Hepatocyte (in vitro differentiated cells): ENCODE data around the gene ZNF221. TPM values are rescaled to one million over a fixed set of nuclear protein-coding genes. Genes with fewer than 3 reads are reported as not detected.

Experiments used
- DNase-seq: peaks from one replicate; pipeline ENCODE4 v3.0.0-alpha.2; 2016; ENCODE audit warnings: low spot score
- H2AFZ ChIP-seq: fragments of 200-600 bp; sonication (generic); 2 replicates; pipeline ENCODE4 v1.6.0; 2016; ENCODE audit warnings: antibody characterized with exemption, mild to moderate bottlenecking
- H3K27ac ChIP-seq: fragments of 200-600 bp; sonication (generic); 2 replicates; pipeline ENCODE4 v1.5.1; 2016; ENCODE audit warnings: mild to moderate bottlenecking
- H3K27me3 ChIP-seq: fragments of 200-600 bp; sonication (generic); 2 replicates; pipeline ENCODE4 v1.6.1; 2016
- H3K36me3 ChIP-seq: fragments of 200-600 bp; sonication (generic); replicated peaks from 2 replicates; pipeline ENCODE4 v1.5.1; 2016; ENCODE audit warnings: low read depth; ENCODE audit not compliant: insufficient read depth
- H3K4me1 ChIP-seq: fragments of 200-600 bp; sonication (generic); 2 replicates; pipeline ENCODE4 v1.5.1; 2016; ENCODE audit warnings: mild to moderate bottlenecking, moderate library complexity; ENCODE audit not compliant: insufficient read depth
- H3K4me2 ChIP-seq: fragments of 200-600 bp; sonication (generic); 2 replicates; pipeline ENCODE4 v1.6.0; 2016
- H3K4me3 ChIP-seq: fragments of 200-600 bp; sonication (generic); 2 replicates; pipeline ENCODE4 v1.5.1; 2016; ENCODE audit warnings: mild to moderate bottlenecking
- H3K79me2 ChIP-seq: fragments of 200-600 bp; sonication (generic); 2 replicates; pipeline ENCODE4 v1.6.0; 2017; ENCODE audit warnings: mild to moderate bottlenecking
- H3K9me2 ChIP-seq: fragments of 200-600 bp; sonication (generic); replicated peaks from 2 replicates; pipeline ENCODE4 v1.6.0; 2017; ENCODE audit warnings: mild to moderate bottlenecking; ENCODE audit not compliant: insufficient read depth
- H3K9me3 ChIP-seq: fragments of 200-600 bp; sonication (generic); 2 replicates; pipeline ENCODE4 v1.5.1; 2016; ENCODE audit warnings: low read depth, mild to moderate bottlenecking
- H4K20me1 ChIP-seq: fragments of 200-600 bp; sonication (generic); 2 replicates; pipeline ENCODE4 v1.6.0; 2016; ENCODE audit warnings: mild to moderate bottlenecking; ENCODE audit not compliant: insufficient read depth, poor library complexity, severe bottlenecking
- CTCF ChIP-seq: fragments of 200-600 bp; sonication (generic); IDR thresholded peaks from 2 replicates; pipeline ENCODE4 v1.5.1; 2016; ENCODE audit warnings: antibody characterized with exemption, mild to moderate bottlenecking; ENCODE audit not compliant: poor library complexity
- EZH2 ChIP-seq: fragments of 200-600 bp; sonication (generic); IDR thresholded peaks from 2 replicates; pipeline ENCODE4 v1.6.1; 2016; ENCODE audit warnings: antibody characterized with exemption, mild to moderate bottlenecking, borderline replicate concordance
- EZH2phosphoT487 ChIP-seq: fragments of 200-600 bp; sonication (generic); IDR thresholded peaks from one replicate; pipeline ENCODE4 v1.6.1; 2018; ENCODE audit warnings: antibody characterized with exemption, mild to moderate bottlenecking, low read depth, moderate library complexity; ENCODE audit not compliant: unreplicated experiment, severe bottlenecking
- WGBS: methylation state at CpG from one replicate; pipeline ENCODE4 v1.1.6; 2016; ENCODE audit warnings: low lambda C conversion rate; ENCODE audit errors: missing lambda C conversion rate; 5-methylcytosine and 5-hydroxymethylcytosine counted together
- polyA plus RNA-seq: library from polyadenylated mRNA; unstranded; fragments of >200 nt; fragmentation: Nextera tagmentation; extraction: Ambion mirVana; gene quantifications from 2 replicates; pipeline ENCODE4 v1.2.1, GENCODE V29; 2016
- total RNA-seq: library from RNA; depleted of rRNA; stranded (reverse); fragments of >200 nt; gene quantifications from 2 replicates; pipeline ENCODE4 v1.2.3, GENCODE V29; 2014

ZNF221 gene
- total and polyA plus RNA-seq, 2 experiments from 2014 or later: 1.1 to 7.1 TPM

- H3K4me3 ChIP-seq: no peak overlapping the region
- 100% methylated on average over 5 of the region's 5 CpGs for WGBS
- H3K9me3 ChIP-seq: peaks cover 16% of the 10 kb centered on the region
- H3K36me3 ChIP-seq: no peaks in the 10 kb centered on the region
- no peaks in the 10 kb centered on the region for H3K9me2 ChIP-seq
- DNase-seq: no peak
- no peak overlapping the region for H2AFZ ChIP-seq
- no peak overlapping the region for H3K27ac ChIP-seq
- no peak overlapping the region for H3K4me2 ChIP-seq
- H4K20me1 ChIP-seq: no peaks in the 10 kb centered on the region
- H3K27me3 ChIP-seq: no peaks in the 10 kb centered on the region
- H3K79me2 ChIP-seq: no peaks in the 10 kb centered on the region
- no peak for TF ChIP-seq EZH2
- H3K4me1 ChIP-seq: no peaks in the 10 kb centered on the region
Observed at GRCh38 chr19:43905897-43906296, 45.1 kb upstream of the ZNF221 start.

- Histone ChIP-seq H4K20me1 (no peaks in the 10 kb centered on the region), H3K36me3 (no peaks in the 10 kb centered on the region), H3K79me2 (no peaks in the 10 kb centered on the region), H2AFZ (no peak overlapping the region), H3K27me3 (no peaks in the 10 kb centered on the region), H3K9me3 (peaks cover 23% of the 10 kb centered on the region), H3K9me2 (no peaks in the 10 kb centered on the region), H3K4me1 (no peaks in the 10 kb centered on the region), H3K4me3 (no peak overlapping the region), H3K27ac (no peak overlapping the region), H3K4me2 (no peak overlapping the region)
- DNase-seq: no peak
- TF ChIP-seq EZH2phosphoT487: no peak
- no peak for TF ChIP-seq CTCF
- TF ChIP-seq EZH2: no peak
- WGBS: 95% methylated on average over 2 of the region's 2 CpGs
Observed at GRCh38 chr19:43906774-43907173, 44.3 kb upstream of the ZNF221 start.

GRCh38 chr19:43908659-43909058 lies 42.4 kb upstream of the ZNF221 start:
- Histone ChIP-seq H3K4me1 (no peaks in the 10 kb centered on the region), H3K79me2 (no peaks in the 10 kb centered on the region), H3K4me3 (no peak overlapping the region), H3K9me3 (peaks cover 41% of the 10 kb centered on the region), H3K27ac (no peak overlapping the region), H2AFZ (no peak overlapping the region), H3K27me3 (no peaks in the 10 kb centered on the region), H4K20me1 (no peaks in the 10 kb centered on the region), H3K4me2 (no peak overlapping the region), H3K9me2 (no peaks in the 10 kb centered on the region), H3K36me3 (peaks cover 7% of the 10 kb centered on the region)
- TF ChIP-seq EZH2: no peak
- no peak for TF ChIP-seq CTCF
- no peak for TF ChIP-seq EZH2phosphoT487
- 83% methylated on average over 1 of the region's 1 CpG for WGBS
- no peak for DNase-seq

- Histone ChIP-seq H3K36me3 (peaks cover 13% of the 10 kb centered on the region), H3K9me2 (no peaks in the 10 kb centered on the region), H3K79me2 (no peaks in the 10 kb centered on the region), H3K4me1 (no peaks in the 10 kb centered on the region), H3K27me3 (no peaks in the 10 kb centered on the region), H4K20me1 (no peaks in the 10 kb centered on the region), H2AFZ (no peak overlapping the region), H3K9me3 (peaks cover 53% of the 10 kb centered on the region), H3K27ac (no peak overlapping the region), H3K4me2 (no peak overlapping the region), H3K4me3 (no peak overlapping the region)
- no peak for DNase-seq
- TF ChIP-seq EZH2phosphoT487 (no peak), CTCF (no peak), EZH2 (no peak)
Observed at GRCh38 chr19:43910884-43911283, 40.1 kb upstream of the ZNF221 start.
